H9 (cell line): ENCODE measurements around the gene MYCBP2. TPM values are rescaled to one million over a fixed set of nuclear protein-coding genes. Genes with fewer than 3 reads are reported as not detected.
A peak's percentile ranks its signal among the peaks of the same experiment; 100 is the strongest.

Experiments used
- DNase-seq: peaks from one replicate; pipeline ENCODE4 v3.0.0-alpha.2; 2017
- H2AFZ ChIP-seq: one replicate; pipeline ENCODE4 v1.6.1; 2013; ENCODE audit warnings: mild to moderate bottlenecking, low read length, control low read depth, moderate library complexity
- H2AK5ac ChIP-seq: 2 replicates; pipeline ENCODE4 v1.6.1; 2013; ENCODE audit warnings: low read length, control low read depth, mixed read lengths; ENCODE audit not compliant: insufficient read length
- H2BK120ac ChIP-seq: one replicate; pipeline ENCODE4 v1.6.1; 2013; ENCODE audit warnings: low read depth, mild to moderate bottlenecking, low read length, control low read depth, inconsistent platforms; ENCODE audit not compliant: poor library complexity, severe bottlenecking
- H2BK12ac ChIP-seq: 2 replicates; pipeline ENCODE4 v1.6.1; 2013; ENCODE audit warnings: low read length, control low read depth, mixed read lengths, low read depth; ENCODE audit not compliant: insufficient read length
- H2BK15ac ChIP-seq: 2 replicates; pipeline ENCODE4 v1.6.1; 2013; ENCODE audit warnings: low read depth, low read length, control low read depth
- H2BK20ac ChIP-seq: one replicate; pipeline ENCODE4 v1.6.1; 2013; ENCODE audit warnings: low read depth, mild to moderate bottlenecking, low read length, control low read depth, inconsistent platforms; ENCODE audit not compliant: poor library complexity, severe bottlenecking
- H2BK5ac ChIP-seq: 2 replicates; pipeline ENCODE4 v1.6.1; 2013; ENCODE audit warnings: low read length, control low read depth, mixed read lengths; ENCODE audit not compliant: insufficient read length
- H3K14ac ChIP-seq: 2 replicates; pipeline ENCODE4 v1.6.1; 2013; ENCODE audit warnings: low read length, control low read depth; ENCODE audit not compliant: insufficient read depth
- H3K18ac ChIP-seq: 2 replicates; pipeline ENCODE4 v1.6.1; 2013; ENCODE audit warnings: low read depth, mild to moderate bottlenecking, mixed read lengths, low read length, control low read depth; ENCODE audit not compliant: insufficient read length
- H3K23ac ChIP-seq: 2 replicates; pipeline ENCODE4 v1.6.1; 2013; ENCODE audit warnings: low read length, control low read depth, mixed read lengths, low read depth; ENCODE audit not compliant: insufficient read length
- H3K23me2 ChIP-seq: 2 replicates; pipeline ENCODE4 v1.6.1; 2013; ENCODE audit warnings: low read depth, mild to moderate bottlenecking, mixed read lengths, low read length, control low read depth; ENCODE audit not compliant: insufficient read length, poor library complexity, severe bottlenecking
- H3K27ac ChIP-seq: 2 replicates; pipeline ENCODE4 v1.5.1; 2013; ENCODE audit warnings: low read length, control low read depth, mixed read lengths, low read depth; ENCODE audit not compliant: insufficient read length
- H3K27me3 ChIP-seq: 2 replicates; pipeline ENCODE4 v1.6.1; 2013; ENCODE audit warnings: low read length, control low read depth, inconsistent platforms; ENCODE audit not compliant: insufficient read depth
- H3K4ac ChIP-seq: 2 replicates; pipeline ENCODE4 v1.6.1; 2013; ENCODE audit warnings: low read depth, mild to moderate bottlenecking, control low read depth, inconsistent platforms, low read length, moderate library complexity
- H3K4me1 ChIP-seq: 2 replicates; pipeline ENCODE4 v1.6.1; 2013; ENCODE audit warnings: low read length, control low read depth, inconsistent platforms; ENCODE audit not compliant: insufficient read depth
- H3K4me2 ChIP-seq: 2 replicates; pipeline ENCODE4 v1.6.1; 2013; ENCODE audit warnings: low read length, control low read depth, mixed read lengths; ENCODE audit not compliant: insufficient read length, insufficient read depth
- H3K56ac ChIP-seq: 2 replicates; pipeline ENCODE4 v1.6.1; 2013; ENCODE audit warnings: low read depth, mild to moderate bottlenecking, mixed read lengths, low read length, control low read depth; ENCODE audit not compliant: insufficient read length
- H3K79me1 ChIP-seq: 2 replicates; pipeline ENCODE4 v1.6.1; 2013; ENCODE audit warnings: low read depth, mild to moderate bottlenecking, moderate library complexity, low read length, control low read depth, inconsistent platforms; ENCODE audit not compliant: insufficient read depth, poor library complexity, severe bottlenecking
- H3K79me2 ChIP-seq: 2 replicates; pipeline ENCODE4 v1.6.1; 2013; ENCODE audit warnings: low read length, control low read depth, inconsistent platforms; ENCODE audit not compliant: insufficient read depth
- H3K9ac ChIP-seq: 2 replicates; pipeline ENCODE4 v1.6.1; 2013; ENCODE audit warnings: low read length, control low read depth, mixed read lengths; ENCODE audit not compliant: insufficient read length; ENCODE audit errors: extremely low read depth
- H3K9me3 ChIP-seq: one replicate; pipeline ENCODE4 v1.6.1; 2013; ENCODE audit warnings: low read depth, low read length, inconsistent platforms; ENCODE audit not compliant: control insufficient read depth
- H3T11ph ChIP-seq: one replicate; pipeline ENCODE4 v1.6.1; 2013; ENCODE audit warnings: mild to moderate bottlenecking, low read length, control low read depth, inconsistent platforms
- H4K20me1 ChIP-seq: one replicate; pipeline ENCODE4 v1.6.1; 2013; ENCODE audit not compliant: control insufficient read depth, insufficient read length, insufficient read depth
- H4K5ac ChIP-seq: 2 replicates; pipeline ENCODE4 v1.6.1; 2013; ENCODE audit warnings: low read depth, mild to moderate bottlenecking, mixed read lengths, low read length, control low read depth; ENCODE audit not compliant: insufficient read length
- H4K8ac ChIP-seq: replicated peaks from 2 replicates; pipeline ENCODE4 v1.6.1; 2013; ENCODE audit warnings: low read length, control low read depth, mixed read lengths, low read depth; ENCODE audit not compliant: insufficient read length
- H4K91ac ChIP-seq: 2 replicates; pipeline ENCODE4 v1.6.1; 2013; ENCODE audit warnings: low read depth, mild to moderate bottlenecking, moderate library complexity, mixed read lengths, low read length, control low read depth; ENCODE audit not compliant: insufficient read length
- H3K27ac Mint-ChIP-seq, 3 experiments: 2 replicates in 2 of 3; 3 replicates in 1 of 3; pipeline ENCODE4 v1.8.0; 2020 to 2021; ENCODE audit warnings: mixed read lengths in 3 of 3, mild to moderate bottlenecking in 1 of 3, moderate library complexity in 1 of 3
- H3K27me3 Mint-ChIP-seq: 2 replicates; pipeline ENCODE4 v1.8.0; 2021; ENCODE audit warnings: low read depth, mild to moderate bottlenecking, moderate library complexity, mixed read lengths
- H3K36me3 Mint-ChIP-seq, 3 experiments: 2 replicates in 2 of 3; 3 replicates in 1 of 3; pipeline ENCODE4 v1.8.0; 2020 to 2021; ENCODE audit warnings: low read depth in 3 of 3, mixed read lengths in 3 of 3; ENCODE audit not compliant: insufficient read depth in 1 of 3
- H3K4me1 Mint-ChIP-seq, 2 experiments: 2 replicates each; pipeline ENCODE4 v1.8.0; 2020; ENCODE audit warnings: mixed read lengths in 2 of 2
- H3K4me3 Mint-ChIP-seq, 2 experiments: 2 replicates in 1 of 2; 3 replicates in 1 of 2; pipeline ENCODE4 v1.8.0; 2020 to 2021; ENCODE audit warnings: mild to moderate bottlenecking in 2 of 2, mixed read lengths in 2 of 2, moderate library complexity in 1 of 2
- H3K9me3 Mint-ChIP-seq, 2 experiments: 2 replicates in 1 of 2; 3 replicates in 1 of 2; pipeline ENCODE4 v1.8.0; 2020; ENCODE audit warnings: mild to moderate bottlenecking in 2 of 2, mixed read lengths in 2 of 2, moderate library complexity in 1 of 2
- CTCF ChIP-seq: fragments of 200-600 bp; sonication (generic); conservative IDR thresholded peaks from 3 replicates; pipeline ENCODE4 v1.8.0; 2021; ENCODE audit warnings: antibody characterized with exemption, mild to moderate bottlenecking
- WGBS: extraction: QIAGEN DNeasy Blood & Tissue Kit; methylation state at CpG from one replicate; pipeline ENCODE4 v1.1.7; 2013; ENCODE audit warnings: missing lambda C conversion rate, low lambda C conversion rate, mixed read lengths; ENCODE audit not compliant: insufficient read length; ENCODE audit errors: extremely low coverage; 5-methylcytosine and 5-hydroxymethylcytosine counted together
- total RNA-seq: library from RNA; stranded (reverse); gene quantifications from 2 replicates; pipeline ENCODE4 v1.2.1, GENCODE V29; 2021

The MYCBP2 gene
- total RNA-seq, 1 experiment from 2014 or later, result 32.0 TPM

GRCh38 chr13:77001963-77002587 is 324.8 kb downstream of the MYCBP2 start:
- DNase-seq, result no peak
- Histone ChIP-seq H3K4me1 (no peaks in the 10 kb centered on the region), H3K14ac (no peak overlapping the region), H4K20me1 (no peaks in the 10 kb centered on the region), H4K91ac (no peak overlapping the region), H2BK120ac (no peak overlapping the region), H3K79me2 (no peaks in the 10 kb centered on the region), H3K56ac (no peak overlapping the region), H3K79me1 (no peaks in the 10 kb centered on the region), H2BK15ac (no peak overlapping the region), H3K4me2 (no peak overlapping the region), H4K8ac (no peak overlapping the region), H4K5ac (no peak overlapping the region), H2AK5ac (no peak overlapping the region), H3T11ph (no peak overlapping the region), H3K23ac (no peak overlapping the region), H3K4ac (no peak overlapping the region), H2BK20ac (no peak overlapping the region), H3K9me3 (no peaks in the 10 kb centered on the region), H3K18ac (no peak overlapping the region), H2AFZ (no peak overlapping the region), H3K27ac (no peak overlapping the region), H3K23me2 (no peaks in the 10 kb centered on the region), H3K27me3 (no peaks in the 10 kb centered on the region), H3K9ac (no peak overlapping the region), H2BK12ac (no peak overlapping the region), H2BK5ac (no peak overlapping the region)
- no peaks in the 10 kb centered on the region for H3K9me3 Mint-ChIP-seq
- no peak overlapping the region for H3K4me3 Mint-ChIP-seq
- H3K27me3 Mint-ChIP-seq, result no peaks in the 10 kb centered on the region
- TF ChIP-seq CTCF, result no peak
- no peaks in the 10 kb centered on the region for H3K4me1 Mint-ChIP-seq
- H3K27ac Mint-ChIP-seq, result 0 out of 7 replicates have a peak overlapping the region, but pooled peaks of 1 of the 3 experiments have one; percentile 67
- H3K36me3 Mint-ChIP-seq, result peaks cover 2 to 29% (median 25%) of the 10 kb centered on the region in 3 experiments; a peak in 5 of 7 replicates
- WGBS, result no CpG with 5 or more reads among the region's 4 CpGs
